Ovary (tissue), 10 donors: Measurements from ENCODE around the gene ATP13A4. TPM values are rescaled to one million over a fixed set of nuclear protein-coding genes. Genes with fewer than 3 reads are reported as not detected.

ENCODE experiments used
- DNase-seq, 5 donors: peaks; one replicate each; pipeline ENCODE4 v3.0.0-alpha.2; 2019 to 2020
- H3K27ac ChIP-seq, 2 donors: fragments of 200-600 bp; one replicate each; pipeline versions ENCODE4 v1.5.1 to v1.8.0; 2019 to 2022
- H3K27me3 ChIP-seq: fragments of 200-600 bp; one replicate; pipeline ENCODE4 v1.8.0; 2022
- H3K36me3 ChIP-seq: fragments of 200-600 bp; sonication (generic); one replicate; pipeline ENCODE4 v1.5.1; 2019
- H3K4me1 ChIP-seq: one replicate; pipeline ENCODE4 v1.8.1; 2013; ENCODE audit warnings: mild to moderate bottlenecking, moderate library complexity; ENCODE audit not compliant: insufficient read depth
- H3K4me3 ChIP-seq: fragments of 200-600 bp; sonication (generic); one replicate; pipeline ENCODE4 v1.5.1; 2017
- H3K9me3 ChIP-seq, 2 donors: fragments of 200-600 bp in 1 of 2; sonication (generic) in 1 of 2; one replicate each; pipeline versions ENCODE4 v1.5.1 to v1.8.1; 2013 to 2019; ENCODE audit warnings: mild to moderate bottlenecking in 1 of 2, moderate library complexity in 1 of 2
- EP300 ChIP-seq: sonication (generic); formaldehyde crosslinking; IDR thresholded peaks from one replicate; pipeline ENCODE4 v1.6.1; 2017; ENCODE audit warnings: antibody characterized with exemption
- POLR2A ChIP-seq: fragments of 450-650 bp; IDR thresholded peaks from one replicate; pipeline ENCODE4 v1.6.1; 2017; ENCODE audit warnings: antibody characterized with exemption, mild to moderate bottlenecking, moderate library complexity
- WGBS, 3 donors: extraction: QIAGEN DNeasy Blood & Tissue Kit in 1 of 3; methylation state at CpG; one replicate each; pipeline versions ENCODE4 v1.1.5 to v1.1.7; 2013 to 2017; 5-methylcytosine and 5-hydroxymethylcytosine counted together
- intact Hi-C, 4 donors: fragments of 100-400 bp; cut with DNase I; formaldehyde crosslinking; loops; one replicate each; pipeline versions ENCODE4 v1.11.0 to v1.15.1; 2022 to 2023
- long read RNA-seq, 3 donors: library from polyadenylated mRNA in 2 of 3; unstranded in 2 of 3; transcript quantifications; one replicate each; pipeline ENCODE4 v2.0.0 and lab custom pipeline, GENCODE V29; 2021 to 2026
- polyA plus RNA-seq, 2 donors: library from polyadenylated mRNA; stranded (reverse); fragments of 200-250 nt in 1 of 2; fragments of 350-450 nt in 1 of 2; fragmentation: Illumina TruSeq in 1 of 2; extraction: RNeasy Lipid Tissue Mini Kit (QIAGEN cat#74804) in 1 of 2; gene quantifications; one replicate each; pipeline ENCODE4 v1.2.3, GENCODE V29; 2013 to 2014
- total RNA-seq, 7 donors: library from RNA; depleted of rRNA in 2 of 7; stranded (reverse); fragments of >200 nt in 2 of 7; fragmentation: NEBNext Ultra II Directional in 3 of 7; extraction: Animal tissue kit (Norgen Biotek cat#: 25700) in 3 of 7; gene quantifications; one replicate each; pipeline versions ENCODE4 v1.1.0 to v1.2.4, GENCODE V29; 2016 to 2023
- TF ChIP-seq, protein P1 (sequence below), 3 donors: fragments of 450-650 bp in 2 of 3; fragments of 200-600 bp in 1 of 3; IDR thresholded peaks; one replicate each; pipeline versions ENCODE4 v1.5.1 to v1.8.0; 2016 to 2022; ENCODE audit warnings: antibody characterized with exemption in 3 of 3, mild to moderate bottlenecking in 1 of 3
- donor health status: DM: no; HTN: no; CAD: no; lungs with moderate emphysema.
- donor health status: DM: no; HTN: no; CAD: no.
- donor health status: Bipolar disorder and iron deficiency.
- donor health status: DM: yes; HTN: yes; CAD: no.
- donor health status: DM: no; HTN: no; CAD: no.
- donor health status: DM: yes; HTN: yes; CAD: no.

The ATP13A4 gene, protein sequence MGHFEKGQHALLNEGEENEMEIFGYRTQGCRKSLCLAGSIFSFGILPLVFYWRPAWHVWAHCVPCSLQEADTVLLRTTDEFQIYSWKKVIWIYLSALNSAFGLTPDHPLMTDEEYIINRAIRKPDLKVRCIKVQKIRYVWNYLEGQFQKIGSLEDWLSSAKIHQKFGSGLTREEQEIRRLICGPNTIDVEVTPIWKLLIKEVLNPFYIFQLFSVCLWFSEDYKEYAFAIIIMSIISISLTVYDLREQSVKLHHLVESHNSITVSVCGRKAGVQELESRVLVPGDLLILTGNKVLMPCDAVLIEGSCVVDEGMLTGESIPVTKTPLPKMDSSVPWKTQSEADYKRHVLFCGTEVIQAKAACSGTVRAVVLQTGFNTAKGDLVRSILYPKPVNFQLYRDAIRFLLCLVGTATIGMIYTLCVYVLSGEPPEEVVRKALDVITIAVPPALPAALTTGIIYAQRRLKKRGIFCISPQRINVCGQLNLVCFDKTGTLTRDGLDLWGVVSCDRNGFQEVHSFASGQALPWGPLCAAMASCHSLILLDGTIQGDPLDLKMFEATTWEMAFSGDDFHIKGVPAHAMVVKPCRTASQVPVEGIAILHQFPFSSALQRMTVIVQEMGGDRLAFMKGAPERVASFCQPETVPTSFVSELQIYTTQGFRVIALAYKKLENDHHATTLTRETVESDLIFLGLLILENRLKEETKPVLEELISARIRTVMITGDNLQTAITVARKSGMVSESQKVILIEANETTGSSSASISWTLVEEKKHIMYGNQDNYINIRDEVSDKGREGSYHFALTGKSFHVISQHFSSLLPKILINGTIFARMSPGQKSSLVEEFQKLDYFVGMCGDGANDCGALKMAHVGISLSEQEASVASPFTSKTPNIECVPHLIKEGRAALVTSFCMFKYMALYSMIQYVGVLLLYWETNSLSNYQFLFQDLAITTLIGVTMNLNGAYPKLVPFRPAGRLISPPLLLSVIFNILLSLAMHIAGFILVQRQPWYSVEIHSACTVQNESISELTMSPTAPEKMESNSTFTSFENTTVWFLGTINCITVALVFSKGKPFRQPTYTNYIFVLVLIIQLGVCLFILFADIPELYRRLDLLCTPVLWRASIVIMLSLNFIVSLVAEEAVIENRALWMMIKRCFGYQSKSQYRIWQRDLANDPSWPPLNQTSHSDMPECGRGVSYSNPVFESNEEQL
- 10 to 100 TPM in 1 of 7 donors, 1 to 10 TPM in 1, under 1 TPM in 5; 0.36 to 17.5 (median 0.52) TPM for total RNA-seq
- polyA plus RNA-seq, result under 1 TPM; 0.27 to 0.30 TPM
- long read RNA-seq, donor 1, result 0 reads
- long read RNA-seq, donor 2, result 0 reads
- long read RNA-seq, donor 3, result 0 reads

DNA sequence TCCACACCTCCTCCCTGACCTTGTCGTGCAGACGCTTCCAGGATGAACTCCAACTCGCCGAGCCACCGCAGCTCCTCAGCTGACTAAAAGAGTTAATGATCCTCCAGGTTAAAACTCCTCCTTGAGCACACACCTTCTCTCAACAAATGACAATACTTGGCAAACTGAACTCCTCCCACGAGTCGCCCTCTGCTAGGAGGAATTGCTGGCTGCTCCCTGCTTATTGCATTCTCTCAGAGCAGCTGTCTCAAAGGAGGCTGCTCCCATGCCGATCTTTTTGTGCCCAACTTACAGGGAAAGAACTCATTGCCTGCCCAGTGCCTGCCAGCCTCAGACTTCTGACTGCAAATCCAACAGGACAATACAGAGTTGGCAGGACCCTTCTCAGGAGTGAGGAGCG lies at the start of gene ATP13A4:
Gene ATP13A4 (minus strand): TSS at position 85 of the 400 bp plus-strand sequence. CDS start 96 bp downstream, outside the sequence.
- 17 to 23% (median 21%) methylated on average over 9 of the region's 9 CpGs for WGBS, 3 donors
- DNase-seq, result no peak
- intact Hi-C loops, result no loop called here
- TF ChIP-seq EP300 (no peak), POLR2A (no peak)
- TF ChIP-seq, protein P1, sequence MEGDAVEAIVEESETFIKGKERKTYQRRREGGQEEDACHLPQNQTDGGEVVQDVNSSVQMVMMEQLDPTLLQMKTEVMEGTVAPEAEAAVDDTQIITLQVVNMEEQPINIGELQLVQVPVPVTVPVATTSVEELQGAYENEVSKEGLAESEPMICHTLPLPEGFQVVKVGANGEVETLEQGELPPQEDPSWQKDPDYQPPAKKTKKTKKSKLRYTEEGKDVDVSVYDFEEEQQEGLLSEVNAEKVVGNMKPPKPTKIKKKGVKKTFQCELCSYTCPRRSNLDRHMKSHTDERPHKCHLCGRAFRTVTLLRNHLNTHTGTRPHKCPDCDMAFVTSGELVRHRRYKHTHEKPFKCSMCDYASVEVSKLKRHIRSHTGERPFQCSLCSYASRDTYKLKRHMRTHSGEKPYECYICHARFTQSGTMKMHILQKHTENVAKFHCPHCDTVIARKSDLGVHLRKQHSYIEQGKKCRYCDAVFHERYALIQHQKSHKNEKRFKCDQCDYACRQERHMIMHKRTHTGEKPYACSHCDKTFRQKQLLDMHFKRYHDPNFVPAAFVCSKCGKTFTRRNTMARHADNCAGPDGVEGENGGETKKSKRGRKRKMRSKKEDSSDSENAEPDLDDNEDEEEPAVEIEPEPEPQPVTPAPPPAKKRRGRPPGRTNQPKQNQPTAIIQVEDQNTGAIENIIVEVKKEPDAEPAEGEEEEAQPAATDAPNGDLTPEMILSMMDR (IDR thresholded peaks at IDR 0.05), result no peak
- Histone ChIP-seq H3K27me3 (no peaks in the 10 kb centered on the region), H3K4me3 (no peak within 1 kb of the TSS), H3K36me3 (no peaks in the 10 kb centered on the region), H3K4me1 (no peaks in the 10 kb centered on the region), H3K27ac (no peak within 1 kb of the TSS), H3K9me3 (no peaks in the 10 kb centered on the region)

DNA sequence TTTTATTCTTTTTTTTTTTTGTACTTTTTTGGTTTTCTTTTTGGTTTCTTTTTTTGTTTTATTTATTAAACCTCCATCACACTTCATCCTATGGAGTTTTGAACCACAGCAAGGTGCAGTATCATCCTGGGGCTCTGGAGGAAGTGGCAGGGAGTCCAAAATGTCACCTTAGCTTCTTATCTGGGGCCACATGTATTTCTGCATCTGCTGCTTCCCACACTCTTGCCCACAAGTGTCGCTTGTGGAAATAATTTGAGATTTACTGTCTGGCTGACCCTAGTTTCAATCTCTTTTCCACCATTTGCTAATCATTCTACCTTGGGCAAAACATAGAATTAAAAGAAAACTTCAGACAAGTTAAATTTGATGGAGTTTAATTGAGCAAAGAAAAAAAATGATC lies 44.7 kb upstream of the ATP13A4 start:
- TF ChIP-seq POLR2A (no peak), EP300 (no peak)
- TF ChIP-seq, protein P1 (IDR thresholded peaks at IDR 0.05), result no peak
- WGBS, 3 donors, result 94 to 100% (median 96%) methylated on average over 1 of the region's 1 CpG
- H3K36me3 ChIP-seq, result no peaks in the 10 kb centered on the region
- no peak overlapping the region for H3K27ac ChIP-seq
- no peak for DNase-seq
- intact Hi-C loops, result no loop called here
- peaks cover 3% of the 10 kb centered on the region for H3K4me1 ChIP-seq
- H3K4me3 ChIP-seq, result no peak overlapping the region
- no peaks in the 10 kb centered on the region for H3K27me3 ChIP-seq
- H3K9me3 ChIP-seq, result no peaks in the 10 kb centered on the region

- 96 to 98% (median 97%) methylated on average over 2 of the region's 2 CpGs for WGBS, 3 donors
- Histone ChIP-seq H3K36me3 (no peaks in the 10 kb centered on the region), H3K27me3 (no peaks in the 10 kb centered on the region), H3K4me1 (peaks cover 5% of the 10 kb centered on the region), H3K9me3 (no peaks in the 10 kb centered on the region), H3K27ac (no peak overlapping the region), H3K4me3 (no peak overlapping the region)
- intact Hi-C loops, result no loop called here
- TF ChIP-seq POLR2A (no peak), EP300 (no peak)
- TF ChIP-seq, protein P1 (IDR thresholded peaks at IDR 0.05), result no peak
- DNase-seq, result no peak
Observed at GRCh38 chr3:193598202-193598601, 43.5 kb upstream of the ATP13A4 start.

DNA sequence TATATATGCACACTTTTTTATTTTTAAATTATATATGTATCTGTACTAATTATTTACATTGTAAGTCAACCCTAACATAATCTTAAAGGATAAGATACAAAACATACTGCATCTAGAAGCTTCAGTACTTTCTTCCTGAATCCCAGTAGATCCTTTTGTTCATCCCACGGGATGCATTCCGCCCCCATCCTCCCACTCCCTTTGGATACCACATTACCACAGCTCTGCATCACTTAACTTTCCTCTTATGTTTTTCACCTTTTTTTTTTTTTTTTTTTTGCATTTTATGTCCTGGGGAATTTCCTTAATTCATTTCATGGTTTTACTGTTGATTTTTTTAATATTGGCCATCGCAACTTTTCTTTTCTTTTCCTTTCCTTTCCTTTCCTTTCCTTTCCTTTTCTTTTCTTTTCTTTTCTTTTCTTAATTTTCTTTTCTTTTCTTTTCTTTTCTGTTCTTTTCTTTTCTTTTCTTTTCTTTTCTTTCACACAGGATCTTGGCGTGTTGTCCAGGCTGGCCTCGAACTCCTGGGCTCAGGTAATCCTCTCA lies 41.3 kb upstream of the ATP13A4 start:
- Histone ChIP-seq H3K36me3 (no peaks in the 10 kb centered on the region), H3K9me3 (no peaks in the 10 kb centered on the region), H3K4me3 (no peak overlapping the region), H3K4me1 (peaks cover 8% of the 10 kb centered on the region), H3K27ac (no peak overlapping the region), H3K27me3 (no peaks in the 10 kb centered on the region)
- WGBS, 3 donors, result 87 to 88% (median 87%) methylated on average over 5 of the region's 5 CpGs
- DNase-seq, result no peak
- intact Hi-C loops, result no loop called here
- TF ChIP-seq EP300 (no peak), POLR2A (no peak)
